Astrocyte (in vitro differentiated cells and primary cell): Measurements from ENCODE around the gene ALDH1L1. TPM values are rescaled to one million over a fixed set of nuclear protein-coding genes. Genes with fewer than 3 reads are reported as not detected.

Experiments used
- DNase-seq: peaks from one replicate; pipeline ENCODE4 v3.0.0-alpha.2; 2010; ENCODE audit warnings: low read depth
- FAIRE-seq: peaks from 2 replicates; lab custom pipeline; 2011; peaks lifted over from hg19 to GRCh38; lab: Jason Lieb, UNC
- H2AFZ ChIP-seq: 2 replicates; pipeline ENCODE4 v1.6.0; 2012; ENCODE audit warnings: low read depth, low read length, inconsistent platforms
- H3K27ac ChIP-seq: 2 replicates; pipeline ENCODE4 v1.5.1; 2011; ENCODE audit warnings: low read depth, low read length, inconsistent platforms
- H3K27me3 ChIP-seq: 2 replicates; pipeline ENCODE4 v1.6.0; 2011; ENCODE audit warnings: low read length, inconsistent platforms; ENCODE audit not compliant: insufficient read depth
- H3K36me3 ChIP-seq: 2 replicates; pipeline ENCODE4 v1.5.1; 2011; ENCODE audit warnings: low read length, inconsistent platforms; ENCODE audit not compliant: insufficient read depth
- H3K4me1 ChIP-seq: 2 replicates; pipeline ENCODE4 v1.5.1; 2011; ENCODE audit warnings: low read length, inconsistent platforms; ENCODE audit not compliant: insufficient read depth
- H3K4me2 ChIP-seq: 2 replicates; pipeline ENCODE4 v1.6.0; 2012; ENCODE audit warnings: low read length, inconsistent platforms
- H3K4me3 ChIP-seq: 2 replicates; pipeline ENCODE4 v1.5.1; 2011; ENCODE audit warnings: low read depth, mild to moderate bottlenecking, low read length, inconsistent platforms; ENCODE audit not compliant: insufficient read depth
- H3K79me2 ChIP-seq: 2 replicates; pipeline ENCODE4 v1.6.0; 2012; ENCODE audit warnings: mild to moderate bottlenecking, low read length, inconsistent platforms; ENCODE audit not compliant: insufficient read depth
- H3K9ac ChIP-seq: 2 replicates; pipeline ENCODE4 v1.6.0; 2012; ENCODE audit warnings: mild to moderate bottlenecking, low read length, inconsistent platforms
- H3K9me3 ChIP-seq: 2 replicates; pipeline ENCODE4 v1.5.1; 2012; ENCODE audit warnings: low read depth, mild to moderate bottlenecking, low read length, inconsistent platforms; ENCODE audit not compliant: insufficient read depth
- H4K20me1 ChIP-seq: 2 replicates; pipeline ENCODE4 v1.6.0; 2012; ENCODE audit warnings: low read length, inconsistent platforms; ENCODE audit not compliant: insufficient read depth
- H3K27ac Mint-ChIP-seq: one replicate; pipeline ENCODE4 v1.8.0; 2021; ENCODE audit warnings: mild to moderate bottlenecking, mixed read lengths; ENCODE audit not compliant: unreplicated experiment
- H3K27me3 Mint-ChIP-seq: one replicate; pipeline ENCODE4 v1.8.0; 2021; ENCODE audit warnings: low read depth, mixed read lengths; ENCODE audit not compliant: unreplicated experiment
- H3K36me3 Mint-ChIP-seq: one replicate; pipeline ENCODE4 v1.8.0; 2021; ENCODE audit warnings: low read depth, mixed read lengths; ENCODE audit not compliant: unreplicated experiment
- H3K4me1 Mint-ChIP-seq: one replicate; pipeline ENCODE4 v1.8.0; 2021; ENCODE audit warnings: low read depth, mixed read lengths; ENCODE audit not compliant: unreplicated experiment
- H3K4me3 Mint-ChIP-seq: one replicate; pipeline ENCODE4 v1.8.0; 2021; ENCODE audit warnings: mild to moderate bottlenecking, moderate library complexity, mixed read lengths; ENCODE audit not compliant: unreplicated experiment
- H3K9me3 Mint-ChIP-seq: one replicate; pipeline ENCODE4 v1.8.0; 2021; ENCODE audit warnings: mild to moderate bottlenecking, mixed read lengths; ENCODE audit not compliant: unreplicated experiment
- EZH2 ChIP-seq: IDR thresholded peaks from 2 replicates; pipeline ENCODE4 v1.6.1; 2012; ENCODE audit warnings: mild to moderate bottlenecking, low read length, inconsistent platforms; ENCODE audit not compliant: insufficient read depth
- total RNA-seq: library from RNA; stranded (reverse); gene quantifications from 2 replicates; pipeline ENCODE4 v1.2.1, GENCODE V29; 2021
- TF ChIP-seq, protein P1 (sequence below): IDR thresholded peaks from 2 replicates; pipeline ENCODE4 v1.5.1; 2011; ENCODE audit warnings: low read depth, mild to moderate bottlenecking, inconsistent platforms, low read length, moderate library complexity; ENCODE audit not compliant: insufficient read depth

The ALDH1L1 gene
- total RNA-seq, 1 donor from 2014 or later: not detected

DNA sequence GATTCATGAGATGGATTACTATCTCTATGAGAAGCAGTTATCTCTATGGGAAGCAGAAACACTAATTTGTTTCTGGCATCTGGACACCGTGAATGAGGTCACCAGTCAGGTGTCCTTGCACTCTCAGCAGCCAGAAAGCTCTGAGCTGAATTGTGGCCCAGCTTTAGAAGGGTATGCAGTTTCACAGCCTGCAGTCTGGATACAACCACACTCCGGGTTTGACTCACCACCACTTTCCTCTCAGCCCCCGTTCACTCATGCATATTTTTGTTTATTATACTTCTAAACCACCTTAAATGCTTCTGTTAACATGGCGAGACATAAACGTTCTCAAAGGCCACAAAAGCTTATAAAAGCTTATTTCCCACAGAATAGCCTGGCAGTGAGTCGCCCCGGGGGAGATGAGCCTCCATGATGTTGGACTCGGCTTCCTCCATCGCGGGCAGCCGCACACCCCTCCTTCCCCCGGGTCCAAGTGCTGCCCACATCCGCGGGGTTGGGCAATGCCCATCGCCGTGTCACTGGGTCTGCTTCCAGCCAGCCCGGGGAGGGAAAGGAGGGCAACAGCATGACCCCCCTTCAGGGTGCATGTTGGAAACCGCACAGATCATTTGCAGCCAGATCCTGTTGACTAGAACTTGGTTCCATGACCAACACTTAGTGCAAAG, 79.6 kb downstream of the ALDH1L1 start:
- H3K4me3 ChIP-seq: no peak overlapping the region
- no peaks in the 10 kb centered on the region for H3K36me3 ChIP-seq
- no peaks in the 10 kb centered on the region for H3K9me3 ChIP-seq
- H3K9me3 Mint-ChIP-seq: peaks cover 18% of the 10 kb centered on the region
- peak overlapping the region; percentile 23 for H3K27ac Mint-ChIP-seq
- no peak overlapping the region for H3K4me2 ChIP-seq
- H2AFZ ChIP-seq: no peak overlapping the region
- no peaks in the 10 kb centered on the region for H3K79me2 ChIP-seq
- no peaks in the 10 kb centered on the region for H3K4me1 ChIP-seq
- H3K27me3 ChIP-seq: no peaks in the 10 kb centered on the region
- H3K4me1 Mint-ChIP-seq: peaks cover 8% of the 10 kb centered on the region
- no peak overlapping the region for H3K9ac ChIP-seq
- TF ChIP-seq, protein P1, sequence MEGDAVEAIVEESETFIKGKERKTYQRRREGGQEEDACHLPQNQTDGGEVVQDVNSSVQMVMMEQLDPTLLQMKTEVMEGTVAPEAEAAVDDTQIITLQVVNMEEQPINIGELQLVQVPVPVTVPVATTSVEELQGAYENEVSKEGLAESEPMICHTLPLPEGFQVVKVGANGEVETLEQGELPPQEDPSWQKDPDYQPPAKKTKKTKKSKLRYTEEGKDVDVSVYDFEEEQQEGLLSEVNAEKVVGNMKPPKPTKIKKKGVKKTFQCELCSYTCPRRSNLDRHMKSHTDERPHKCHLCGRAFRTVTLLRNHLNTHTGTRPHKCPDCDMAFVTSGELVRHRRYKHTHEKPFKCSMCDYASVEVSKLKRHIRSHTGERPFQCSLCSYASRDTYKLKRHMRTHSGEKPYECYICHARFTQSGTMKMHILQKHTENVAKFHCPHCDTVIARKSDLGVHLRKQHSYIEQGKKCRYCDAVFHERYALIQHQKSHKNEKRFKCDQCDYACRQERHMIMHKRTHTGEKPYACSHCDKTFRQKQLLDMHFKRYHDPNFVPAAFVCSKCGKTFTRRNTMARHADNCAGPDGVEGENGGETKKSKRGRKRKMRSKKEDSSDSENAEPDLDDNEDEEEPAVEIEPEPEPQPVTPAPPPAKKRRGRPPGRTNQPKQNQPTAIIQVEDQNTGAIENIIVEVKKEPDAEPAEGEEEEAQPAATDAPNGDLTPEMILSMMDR: no peak
- TF ChIP-seq EZH2: no peak
- no peaks in the 10 kb centered on the region for H3K36me3 Mint-ChIP-seq
- H3K27ac ChIP-seq: no peak overlapping the region
- peaks cover 3% of the 10 kb centered on the region for H3K27me3 Mint-ChIP-seq
- H3K4me3 Mint-ChIP-seq: no peak overlapping the region
- FAIRE-seq (no peak), DNase-seq (peak; percentile 82)
- H4K20me1 ChIP-seq: no peaks in the 10 kb centered on the region

- H2AFZ ChIP-seq: no peak overlapping the region
- no peak for DNase-seq
- FAIRE-seq: no peak
Measured at GRCh38 chr3:126100269-126100633, 80.1 kb downstream of the ALDH1L1 start.

More at GRCh38 chr3:126100269-126100633, 80.1 kb downstream of the ALDH1L1 start:
- no peaks in the 10 kb centered on the region for H4K20me1 ChIP-seq
- peak overlapping the region; percentile 22 for H3K27ac Mint-ChIP-seq
- H3K79me2 ChIP-seq: no peaks in the 10 kb centered on the region
- no peaks in the 10 kb centered on the region for H3K36me3 Mint-ChIP-seq
- no peak overlapping the region for H3K4me3 Mint-ChIP-seq
- peaks cover 16% of the 10 kb centered on the region for H3K9me3 Mint-ChIP-seq
- peaks cover 8% of the 10 kb centered on the region for H3K4me1 Mint-ChIP-seq
- no peak overlapping the region for H3K4me3 ChIP-seq
- no peaks in the 10 kb centered on the region for H3K4me1 ChIP-seq
- no peaks in the 10 kb centered on the region for H3K9me3 ChIP-seq
- H3K9ac ChIP-seq: no peak overlapping the region
- H3K36me3 ChIP-seq: no peaks in the 10 kb centered on the region
- H3K4me2 ChIP-seq: no peak overlapping the region
- H3K27ac ChIP-seq: no peak overlapping the region
- TF ChIP-seq EZH2: no peak
- TF ChIP-seq, protein P1: no peak
- peaks cover 2% of the 10 kb centered on the region for H3K27me3 Mint-ChIP-seq
- no peaks in the 10 kb centered on the region for H3K27me3 ChIP-seq
